LNCAP (cell line): ENCODE measurements around the gene ZSCAN22.

ENCODE experiments used
- TF ChIP-seq, protein P1 (sequence below): fragments of 450-650 bp; IDR thresholded peaks from 2 replicates; pipeline ENCODE4 v1.5.1; 2017; ENCODE audit warnings: mild to moderate bottlenecking

ZSCAN22 gene

GRCh38 chr19:58350001-58350861 lies 23.4 kb downstream of the ZSCAN22 start:
- TF ChIP-seq, protein P1, sequence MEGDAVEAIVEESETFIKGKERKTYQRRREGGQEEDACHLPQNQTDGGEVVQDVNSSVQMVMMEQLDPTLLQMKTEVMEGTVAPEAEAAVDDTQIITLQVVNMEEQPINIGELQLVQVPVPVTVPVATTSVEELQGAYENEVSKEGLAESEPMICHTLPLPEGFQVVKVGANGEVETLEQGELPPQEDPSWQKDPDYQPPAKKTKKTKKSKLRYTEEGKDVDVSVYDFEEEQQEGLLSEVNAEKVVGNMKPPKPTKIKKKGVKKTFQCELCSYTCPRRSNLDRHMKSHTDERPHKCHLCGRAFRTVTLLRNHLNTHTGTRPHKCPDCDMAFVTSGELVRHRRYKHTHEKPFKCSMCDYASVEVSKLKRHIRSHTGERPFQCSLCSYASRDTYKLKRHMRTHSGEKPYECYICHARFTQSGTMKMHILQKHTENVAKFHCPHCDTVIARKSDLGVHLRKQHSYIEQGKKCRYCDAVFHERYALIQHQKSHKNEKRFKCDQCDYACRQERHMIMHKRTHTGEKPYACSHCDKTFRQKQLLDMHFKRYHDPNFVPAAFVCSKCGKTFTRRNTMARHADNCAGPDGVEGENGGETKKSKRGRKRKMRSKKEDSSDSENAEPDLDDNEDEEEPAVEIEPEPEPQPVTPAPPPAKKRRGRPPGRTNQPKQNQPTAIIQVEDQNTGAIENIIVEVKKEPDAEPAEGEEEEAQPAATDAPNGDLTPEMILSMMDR, result no peak

GRCh38 chr19:58350871-58351557 lies 24.2 kb downstream of the ZSCAN22 start:
- TF ChIP-seq, protein P1, result no peak

- TF ChIP-seq, protein P1, result no peak
Measured at GRCh38 chr19:58351558-58351878, 24.7 kb downstream of the ZSCAN22 start.

DNA sequence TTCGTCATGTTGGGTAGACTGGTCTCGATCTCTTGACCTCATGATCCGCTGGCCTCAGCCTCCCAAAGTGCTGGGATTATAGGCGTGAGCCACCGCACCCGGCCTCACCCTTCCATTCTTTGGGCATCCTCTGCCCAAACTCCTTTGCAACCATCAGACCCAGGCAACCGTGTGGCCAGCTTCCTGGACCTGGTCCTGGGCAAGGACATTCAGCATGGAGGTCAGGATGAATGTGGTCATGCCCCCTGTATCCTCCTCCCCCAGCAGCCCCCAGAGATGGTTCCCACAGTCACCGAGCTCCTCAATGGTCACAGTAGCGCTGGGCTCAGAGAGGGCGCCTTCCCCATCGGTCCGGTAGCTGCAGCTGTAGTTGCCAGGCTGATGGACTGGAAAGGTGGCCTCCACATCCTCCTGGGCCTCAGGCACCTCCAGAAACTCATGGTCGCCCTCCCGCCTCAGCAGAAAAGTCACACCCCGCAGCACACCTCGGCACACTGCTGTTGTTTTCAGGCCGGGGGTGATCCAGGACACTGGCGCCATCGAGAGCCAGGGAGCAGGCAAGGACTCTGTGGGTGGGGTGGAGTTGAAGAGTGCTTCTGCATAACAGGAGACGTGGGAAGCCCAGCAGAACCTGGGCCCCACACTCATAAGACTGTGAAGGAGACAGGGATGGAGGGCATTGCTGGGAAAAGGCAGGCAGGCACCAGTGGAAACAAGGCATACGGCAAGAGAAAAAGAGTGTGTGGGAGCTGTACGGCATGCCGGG lies 25.4 kb downstream of the ZSCAN22 start:
- TF ChIP-seq, protein P1, result no peak

GRCh38 chr19:58352760-58353671 lies 26.2 kb downstream of the ZSCAN22 start, which contains the start of gene A1BG:
Gene A1BG (minus strand): TSS chr19:58353492. CDS start chr19:58353437, 55 bp downstream.
- TF ChIP-seq, protein P1, result no peak

DNA sequence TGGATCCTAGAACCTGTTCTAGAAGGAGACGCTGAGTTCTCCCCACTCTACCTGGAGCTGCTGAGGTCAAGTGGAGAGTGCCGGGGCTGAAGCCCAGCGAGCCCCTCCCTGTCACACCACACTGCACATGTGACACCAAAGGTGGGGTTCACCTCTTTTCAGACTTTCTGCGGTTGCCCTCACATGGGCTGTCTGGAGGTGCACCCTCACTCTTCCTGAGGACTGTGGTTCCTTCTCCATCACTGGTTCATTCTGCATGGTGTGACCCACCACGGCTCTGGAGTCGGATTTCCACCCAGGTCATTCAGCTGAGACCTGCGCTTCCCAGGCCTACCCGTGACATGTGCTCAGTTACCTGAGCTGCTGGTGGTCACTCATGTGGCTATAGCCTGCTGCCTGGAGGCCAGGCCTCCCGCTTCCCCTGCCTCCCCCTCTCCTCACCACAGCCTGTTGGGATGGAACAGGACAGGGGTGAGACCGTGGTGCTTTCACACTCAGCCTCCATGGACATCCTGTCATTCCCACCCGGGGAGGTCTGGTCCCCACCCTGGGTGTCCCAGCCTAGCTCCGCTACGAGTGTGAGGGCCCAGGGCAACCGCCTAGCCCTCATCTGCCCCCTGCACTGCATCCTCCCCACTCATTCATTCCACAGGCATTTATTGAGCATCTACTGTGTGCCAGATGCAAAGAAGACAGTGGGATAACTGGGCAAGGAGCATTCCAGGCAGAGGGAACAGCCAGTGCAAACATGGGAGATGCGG lies 27.1 kb downstream of the ZSCAN22 start:
- TF ChIP-seq, protein P1, result no peak
